GM12801 (cell line): ENCODE measurements around the gene DNAH7.

Source experiments
- CTCF ChIP-seq: IDR thresholded peaks from one replicate; pipeline ENCODE4 v1.5.1; 2011; ENCODE audit warnings: control low read depth; ENCODE audit not compliant: insufficient read length; ENCODE audit errors: extremely low read depth

The DNAH7 gene

GRCh38 chr2:196075196-196075595, 6.6 kb upstream of the DNAH7 start:
- no peak for TF ChIP-seq CTCF

- no peak for TF ChIP-seq CTCF
Measured at GRCh38 chr2:196074631-196075030, 6.0 kb upstream of the DNAH7 start.

GRCh38 chr2:196073521-196073920, 4.9 kb upstream of the DNAH7 start:
- no peak for TF ChIP-seq CTCF

- TF ChIP-seq CTCF: no peak
Measured at GRCh38 chr2:196067088-196067382, 1.6 kb downstream of the DNAH7 start.

GRCh38 chr2:196066291-196067087, 2.1 kb downstream of the DNAH7 start:
- TF ChIP-seq CTCF: no peak

GRCh38 chr2:196063773-196064172, 4.9 kb downstream of the DNAH7 start:
- no peak for TF ChIP-seq CTCF

- TF ChIP-seq CTCF: no peak
Measured at GRCh38 chr2:196059491-196059960, 9.1 kb downstream of the DNAH7 start.
